Measurements from ENCODE around the gene QPRT. TPM values are rescaled to one million over a fixed set of nuclear protein-coding genes. Genes with fewer than 3 reads are reported as not detected.
"Not testable (repeated sequence)": the region's sequence is repeated elsewhere in the genome, so short reads cannot be mapped to it uniquely, and the experiment has no call there.

QPRT gene
- 10 to 100 TPM in 3 of 6 experiments, 1 to 10 TPM in 3; 3.0 to 12.4 (median 10.3) TPM for total RNA-seq (2021; fragmentation: NEBNext Ultra II Directional; extraction: Animal tissue kit (Norgen Biotek cat#: 25700))
- long read RNA-seq, transcript QPRT-202 (4 exons, 2,343 nt) = major isoform, 7 of 11 reads
- long read RNA-seq, partial matches to known transcripts = 0 of 11 reads
- long read RNA-seq, other reads (novel, unspliced or antisense) = 4 of 11 reads

DNA sequence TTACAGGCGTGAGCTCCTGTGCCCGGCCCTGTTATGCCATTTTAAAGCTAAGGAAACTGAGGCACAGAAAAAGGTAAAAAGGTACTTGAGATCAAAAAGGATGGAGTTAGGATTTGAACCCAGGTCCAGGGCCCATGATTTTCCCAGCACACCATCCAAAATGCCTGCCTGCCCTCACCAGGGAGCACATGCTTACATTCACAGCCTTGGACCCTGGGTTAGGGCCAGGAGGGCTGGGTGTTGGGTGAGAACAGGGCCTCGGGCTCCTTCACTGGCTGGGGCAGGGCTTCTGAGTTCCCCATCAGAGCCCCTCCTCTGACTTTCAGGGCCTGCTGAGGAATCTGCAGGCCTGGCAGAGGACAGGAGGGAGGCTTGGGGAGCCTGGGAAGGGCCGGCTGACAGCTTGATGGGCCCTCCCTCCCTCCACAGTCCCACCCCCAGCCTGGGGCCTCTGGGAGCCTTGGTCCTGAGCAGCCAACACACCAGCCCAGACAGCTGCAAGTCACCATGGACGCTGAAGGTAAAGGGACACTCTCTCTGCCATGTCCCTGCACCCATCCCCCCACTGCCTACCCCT is at the start of gene QPRT:
Gene QPRT (plus strand): TSS at position 490 of the 577 bp plus-strand sequence. CDS start 18 bp downstream, at position 508.
- peak within 1 kb of the TSS; percentile 16; the same call in 1 of the 2 replicates for H3K27ac Mint-ChIP-seq
- peaks cover 6% of the 10 kb centered on the region for H3K27me3 Mint-ChIP-seq (ENCODE audit: insufficient read depth)
- no peak for DNase-seq
- H3K4me1 Mint-ChIP-seq (ENCODE audit: low read depth) = peaks cover 6% of the 10 kb centered on the region
- H3K36me3 Mint-ChIP-seq (ENCODE audit: low read depth) = no peaks in the 10 kb centered on the region
- H3K4me3 Mint-ChIP-seq = peak within 1 kb of the TSS; percentile 84
- TF ChIP-seq, protein P1, sequence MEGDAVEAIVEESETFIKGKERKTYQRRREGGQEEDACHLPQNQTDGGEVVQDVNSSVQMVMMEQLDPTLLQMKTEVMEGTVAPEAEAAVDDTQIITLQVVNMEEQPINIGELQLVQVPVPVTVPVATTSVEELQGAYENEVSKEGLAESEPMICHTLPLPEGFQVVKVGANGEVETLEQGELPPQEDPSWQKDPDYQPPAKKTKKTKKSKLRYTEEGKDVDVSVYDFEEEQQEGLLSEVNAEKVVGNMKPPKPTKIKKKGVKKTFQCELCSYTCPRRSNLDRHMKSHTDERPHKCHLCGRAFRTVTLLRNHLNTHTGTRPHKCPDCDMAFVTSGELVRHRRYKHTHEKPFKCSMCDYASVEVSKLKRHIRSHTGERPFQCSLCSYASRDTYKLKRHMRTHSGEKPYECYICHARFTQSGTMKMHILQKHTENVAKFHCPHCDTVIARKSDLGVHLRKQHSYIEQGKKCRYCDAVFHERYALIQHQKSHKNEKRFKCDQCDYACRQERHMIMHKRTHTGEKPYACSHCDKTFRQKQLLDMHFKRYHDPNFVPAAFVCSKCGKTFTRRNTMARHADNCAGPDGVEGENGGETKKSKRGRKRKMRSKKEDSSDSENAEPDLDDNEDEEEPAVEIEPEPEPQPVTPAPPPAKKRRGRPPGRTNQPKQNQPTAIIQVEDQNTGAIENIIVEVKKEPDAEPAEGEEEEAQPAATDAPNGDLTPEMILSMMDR (IDR thresholded peaks at IDR 0.05) = no peak
- no peaks in the 10 kb centered on the region for H3K9me3 Mint-ChIP-seq

- H3K27ac Mint-ChIP-seq; H3K9me3 Mint-ChIP-seq; H3K36me3 Mint-ChIP-seq (ENCODE audit: low read depth); H3K27me3 Mint-ChIP-seq (ENCODE audit: insufficient read depth); DNase-seq; H3K4me3 Mint-ChIP-seq: not testable (repeated sequence)
- H3K4me1 Mint-ChIP-seq (ENCODE audit: low read depth) = peaks cover 12% of the 10 kb centered on the region
These were observed 49.7 kb upstream of the QPRT start for GRCh38 chr16:29629318-29629717.

DNA sequence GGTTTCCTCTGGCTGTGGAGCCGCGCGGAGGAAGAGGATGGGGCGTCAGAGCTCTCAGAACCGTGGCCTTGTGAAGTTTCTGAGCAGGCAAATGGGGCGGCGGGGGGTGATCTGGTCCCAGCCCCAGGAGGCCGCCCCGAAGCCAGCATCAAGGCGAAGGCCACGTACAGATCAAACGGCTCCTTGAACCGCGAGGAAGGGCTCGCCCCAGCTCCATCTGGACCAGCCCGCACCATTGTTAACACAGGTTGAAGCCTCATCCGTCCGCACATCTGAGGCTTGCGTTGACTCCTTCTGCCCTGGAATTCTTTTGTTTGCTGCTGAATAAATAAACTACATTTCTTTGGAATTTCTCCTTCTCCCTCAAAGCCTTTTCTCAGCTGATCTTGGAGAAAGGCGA is 47.3 kb upstream of the QPRT start:
- not testable (repeated sequence) for DNase-seq; H3K27me3 Mint-ChIP-seq (ENCODE audit: insufficient read depth); H3K27ac Mint-ChIP-seq; H3K36me3 Mint-ChIP-seq (ENCODE audit: low read depth); H3K9me3 Mint-ChIP-seq; H3K4me3 Mint-ChIP-seq
- peaks cover 11% of the 10 kb centered on the region for H3K4me1 Mint-ChIP-seq (ENCODE audit: low read depth)

GRCh38 chr16:29635902-29636301 is 43.1 kb upstream of the QPRT start:
- H3K27me3 Mint-ChIP-seq (ENCODE audit: insufficient read depth); H3K4me3 Mint-ChIP-seq; H3K27ac Mint-ChIP-seq; H3K9me3 Mint-ChIP-seq; H3K36me3 Mint-ChIP-seq (ENCODE audit: low read depth); H3K4me1 Mint-ChIP-seq (ENCODE audit: low read depth); DNase-seq: not testable (repeated sequence)

- H3K4me3 Mint-ChIP-seq; H3K9me3 Mint-ChIP-seq; H3K27ac Mint-ChIP-seq; DNase-seq; H3K36me3 Mint-ChIP-seq (ENCODE audit: low read depth); H3K27me3 Mint-ChIP-seq (ENCODE audit: insufficient read depth); H3K4me1 Mint-ChIP-seq (ENCODE audit: low read depth): not testable (repeated sequence)
These were observed 42.6 kb upstream of the QPRT start for GRCh38 chr16:29636368-29636767.

DNA sequence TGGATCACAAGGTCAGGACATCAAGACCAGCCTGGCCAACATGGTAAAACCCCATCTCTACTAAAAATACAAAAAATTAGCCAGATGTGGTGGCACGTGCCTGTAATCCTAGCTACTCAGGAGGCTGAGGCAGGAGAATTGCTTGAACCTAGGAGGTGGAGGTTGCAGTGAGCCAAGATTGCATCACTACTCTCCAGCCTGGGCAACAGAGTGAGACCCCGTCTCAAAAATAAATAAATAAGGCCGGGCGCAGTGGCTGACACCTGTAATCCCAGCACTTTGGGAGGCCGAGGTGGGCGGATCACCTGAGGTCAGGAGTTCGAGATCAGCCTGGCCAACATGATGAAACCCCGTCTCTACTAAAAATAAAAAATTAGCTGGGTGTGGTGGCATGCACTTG is 40.2 kb upstream of the QPRT start:
- not testable (repeated sequence) for H3K36me3 Mint-ChIP-seq (ENCODE audit: low read depth); H3K27ac Mint-ChIP-seq; DNase-seq; H3K27me3 Mint-ChIP-seq (ENCODE audit: insufficient read depth); H3K9me3 Mint-ChIP-seq; H3K4me1 Mint-ChIP-seq (ENCODE audit: low read depth); H3K4me3 Mint-ChIP-seq

- TF ChIP-seq, protein P1 (IDR thresholded peaks at IDR 0.05) = peak; percentile 31; the same call in 1 of the 2 replicates
- DNase-seq = no peak
These were observed 37.4 kb upstream of the QPRT start for GRCh38 chr16:29641561-29641960.

DNA sequence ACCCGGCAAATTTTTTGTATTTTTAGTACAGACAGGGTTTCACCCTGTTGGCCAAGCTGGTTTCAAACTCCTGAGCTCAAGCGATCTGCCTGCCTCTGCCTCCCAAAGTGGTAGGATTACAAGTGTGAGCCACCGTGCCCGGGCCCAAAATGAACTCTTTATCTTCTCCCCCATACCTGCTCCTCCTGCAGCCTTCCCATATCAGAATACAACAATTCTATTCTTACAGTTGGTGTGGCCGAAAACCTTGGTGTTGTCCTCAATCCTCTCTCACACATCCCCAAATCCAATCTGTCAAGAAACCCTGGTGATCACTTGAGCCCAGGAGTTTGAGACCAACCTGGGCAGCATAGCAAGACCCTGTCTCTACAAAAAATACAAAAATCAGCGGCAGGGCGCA is 35.4 kb upstream of the QPRT start:
- H3K36me3 Mint-ChIP-seq (ENCODE audit: low read depth) = no peaks in the 10 kb centered on the region
- TF ChIP-seq, protein P1 (IDR thresholded peaks at IDR 0.05) = no peak
- no peaks in the 10 kb centered on the region for H3K4me1 Mint-ChIP-seq (ENCODE audit: low read depth)
- H3K27ac Mint-ChIP-seq = no peak overlapping the region
- peaks cover 9% of the 10 kb centered on the region for H3K27me3 Mint-ChIP-seq (ENCODE audit: insufficient read depth)
- no peak for DNase-seq
- H3K9me3 Mint-ChIP-seq = no peaks in the 10 kb centered on the region
- no peak overlapping the region for H3K4me3 Mint-ChIP-seq

More at GRCh38 chr16:29641561-29641960, 37.4 kb upstream of the QPRT start:
- Mint-ChIP-seq H3K27ac (no peak overlapping the region), H3K4me3 (no peak overlapping the region), H3K36me3 (ENCODE audit: low read depth) (no peaks in the 10 kb centered on the region), H3K4me1 (ENCODE audit: low read depth) (no peaks in the 10 kb centered on the region), H3K27me3 (ENCODE audit: insufficient read depth) (peaks cover 9% of the 10 kb centered on the region), H3K9me3 (no peaks in the 10 kb centered on the region)

All from HFFc6 (cell line).